Measurements from ENCODE around the gene TYRO3.

GRCh38 chr15:41585127-41586047 is 26.4 kb downstream of the TYRO3 start:
- TF ChIP-seq GATA1 (IDR thresholded peaks at IDR 0.05; ENCODE audit: low read depth, low read length) (no peak), POLR2A (IDR thresholded peaks at IDR 0.05; ENCODE audit: low read length) (no peak)

Measured in erythroblast (primary cell).